ENCODE results near the gene TM4SF5. TPM values are rescaled to one million over a fixed set of nuclear protein-coding genes. Genes with fewer than 3 reads are reported as not detected.

Gene TM4SF5
- total and polyA plus RNA-seq, 8 donors: 0.31 to 1.2 (median 0.61) TPM; not detected in 2

DNA sequence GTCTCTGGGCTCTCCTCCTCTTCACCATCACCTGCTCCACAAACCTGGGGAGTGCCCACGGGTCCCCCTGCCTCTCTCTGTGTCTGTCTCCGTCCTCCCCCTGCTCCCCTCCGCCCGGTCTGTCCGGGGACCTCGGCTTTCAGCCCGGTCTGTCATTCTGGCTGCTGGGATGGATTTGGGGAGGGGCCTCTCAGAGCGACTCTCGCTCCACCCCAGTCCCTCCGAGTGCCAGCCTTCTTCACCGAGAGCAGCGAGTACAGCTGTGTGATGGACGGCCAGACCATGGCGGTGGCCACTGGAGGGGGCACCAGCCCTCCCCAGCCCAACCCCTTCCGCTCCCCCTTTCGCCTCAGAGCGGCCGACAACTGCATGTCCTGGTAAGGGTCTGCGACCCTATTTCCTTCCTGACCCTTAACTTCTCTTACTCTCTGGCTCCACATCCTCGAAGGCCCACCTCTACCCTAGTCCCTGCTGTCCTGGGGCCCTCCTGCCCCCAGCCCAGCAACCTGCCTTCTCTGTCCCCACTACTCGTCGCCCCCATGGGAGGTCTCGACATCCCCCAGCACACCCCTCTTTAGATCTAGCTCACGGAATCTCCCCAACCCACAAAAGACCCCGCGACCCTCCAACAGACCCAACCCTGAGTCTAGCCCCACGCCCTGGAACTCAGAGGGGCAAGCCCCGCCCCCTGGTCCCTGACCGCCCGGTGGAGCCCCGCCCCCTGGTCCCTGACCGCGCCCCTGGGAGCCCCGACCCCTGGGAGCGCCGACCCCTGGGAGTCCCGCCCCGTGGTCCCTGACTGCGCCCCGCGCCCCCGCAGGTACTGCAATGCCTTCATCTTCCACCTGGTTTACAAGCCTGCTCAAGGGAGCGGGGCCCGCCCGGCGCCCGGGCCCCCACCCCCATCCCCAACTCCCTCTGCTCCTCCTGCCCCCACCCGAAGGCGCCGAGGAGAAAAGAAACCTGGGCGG lies 26.4 kb upstream of the TM4SF5 start:
- FAIRE-seq: no peak

DNA sequence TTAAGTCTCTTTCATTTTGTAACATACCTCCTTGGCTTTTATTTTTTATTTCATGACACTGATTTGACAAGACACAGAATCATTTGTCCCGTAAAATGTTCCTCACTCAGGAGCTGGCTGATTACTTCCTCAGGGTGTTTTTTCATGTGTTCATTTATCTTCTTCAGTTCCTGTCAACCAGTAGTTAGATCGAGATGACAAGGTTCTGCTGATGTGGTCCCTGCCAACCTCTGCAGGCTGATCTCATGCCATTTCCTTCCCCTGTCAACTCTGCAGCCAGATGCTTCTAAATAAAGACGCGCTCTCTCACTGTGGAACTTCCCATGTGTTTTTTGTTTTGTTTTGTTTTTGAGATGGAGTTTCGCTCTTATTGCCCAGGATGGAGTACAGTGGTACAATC lies 23.8 kb upstream of the TM4SF5 start:
- H3K9me3 ChIP-seq: no peaks in the 10 kb centered on the region
- TF ChIP-seq, protein P1, sequence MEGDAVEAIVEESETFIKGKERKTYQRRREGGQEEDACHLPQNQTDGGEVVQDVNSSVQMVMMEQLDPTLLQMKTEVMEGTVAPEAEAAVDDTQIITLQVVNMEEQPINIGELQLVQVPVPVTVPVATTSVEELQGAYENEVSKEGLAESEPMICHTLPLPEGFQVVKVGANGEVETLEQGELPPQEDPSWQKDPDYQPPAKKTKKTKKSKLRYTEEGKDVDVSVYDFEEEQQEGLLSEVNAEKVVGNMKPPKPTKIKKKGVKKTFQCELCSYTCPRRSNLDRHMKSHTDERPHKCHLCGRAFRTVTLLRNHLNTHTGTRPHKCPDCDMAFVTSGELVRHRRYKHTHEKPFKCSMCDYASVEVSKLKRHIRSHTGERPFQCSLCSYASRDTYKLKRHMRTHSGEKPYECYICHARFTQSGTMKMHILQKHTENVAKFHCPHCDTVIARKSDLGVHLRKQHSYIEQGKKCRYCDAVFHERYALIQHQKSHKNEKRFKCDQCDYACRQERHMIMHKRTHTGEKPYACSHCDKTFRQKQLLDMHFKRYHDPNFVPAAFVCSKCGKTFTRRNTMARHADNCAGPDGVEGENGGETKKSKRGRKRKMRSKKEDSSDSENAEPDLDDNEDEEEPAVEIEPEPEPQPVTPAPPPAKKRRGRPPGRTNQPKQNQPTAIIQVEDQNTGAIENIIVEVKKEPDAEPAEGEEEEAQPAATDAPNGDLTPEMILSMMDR (IDR thresholded peaks at IDR 0.05): no peak
- H3K27me3 ChIP-seq: peaks cover 0 to 7% (median 0%) of the 10 kb centered on the region in 4 donors
- FAIRE-seq: no peak
- no peak overlapping the region for H3K4me3 ChIP-seq
- DNase-seq: no peak
- H3K4me1 ChIP-seq: no peaks in the 10 kb centered on the region
- ATAC-seq: peak in 2 of 4 donors; percentile 72 to 74
- peak overlapping the region in 2 of 4 donors; percentile 8 to 39 for H3K27ac ChIP-seq
- intact Hi-C loops (cut with DNase I): no loop called here
- H3K36me3 ChIP-seq: no peaks in the 10 kb centered on the region
- WGBS, 2 donors: 67 to 76% methylated on average over 5 of the region's 5 CpGs

More for the DNA sequence above, 26.4 kb upstream of the TM4SF5 start:
- peaks cover 0 to 7% (median 0%) of the 10 kb centered on the region in 4 donors for H3K27me3 ChIP-seq
- H3K4me1 ChIP-seq: no peaks in the 10 kb centered on the region
- no peak overlapping the region for H3K27ac ChIP-seq
- no peak overlapping the region for H3K4me3 ChIP-seq
- no peaks in the 10 kb centered on the region for H3K9me3 ChIP-seq
- intact Hi-C loops (cut with DNase I): no loop called here
- H3K36me3 ChIP-seq: no peaks in the 10 kb centered on the region
- ATAC-seq (peak in 1 of 4 donors; percentile 18), DNase-seq (peak in 2 of 6 donors; percentile 58)
- 11 to 16% methylated on average over 44 to 51 of the region's 51 CpGs for WGBS, 2 donors
- TF ChIP-seq, protein P1 (IDR thresholded peaks at IDR 0.05): no peak

DNA sequence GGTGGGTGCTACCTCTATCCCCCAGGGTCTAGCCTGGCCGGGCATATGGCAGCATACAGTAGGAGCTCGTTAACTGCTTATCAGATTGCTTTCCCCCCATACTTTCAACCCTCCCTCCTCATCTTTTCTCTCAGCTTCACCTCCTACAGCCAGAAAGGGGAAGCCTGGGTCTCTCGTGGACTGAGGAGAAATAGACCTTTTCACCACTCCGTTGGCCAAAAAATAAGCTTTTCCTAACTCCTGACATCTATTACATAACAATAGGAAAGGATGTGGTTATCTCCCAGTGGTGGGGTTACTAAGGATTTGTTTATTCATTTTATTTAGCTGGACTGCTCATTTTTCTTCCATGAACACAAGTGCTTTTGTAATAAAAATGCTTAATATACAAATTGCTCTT lies 23.0 kb upstream of the TM4SF5 start:
- no peak for FAIRE-seq
- peak in 2 of 4 donors; percentile 18 to 44 for ATAC-seq
- H3K36me3 ChIP-seq: no peaks in the 10 kb centered on the region
- no peaks in the 10 kb centered on the region for H3K4me1 ChIP-seq
- no peak overlapping the region for H3K4me3 ChIP-seq
- TF ChIP-seq, protein P1 (IDR thresholded peaks at IDR 0.05): no peak
- intact Hi-C loops (cut with DNase I): no loop called here
- H3K9me3 ChIP-seq: no peaks in the 10 kb centered on the region
- no peak overlapping the region for H3K27ac ChIP-seq
- peaks cover 0 to 7% (median 0%) of the 10 kb centered on the region in 4 donors for H3K27me3 ChIP-seq
- DNase-seq: no peak
- WGBS, 2 donors: 47 to 59% methylated on average over 4 of the region's 4 CpGs

DNA sequence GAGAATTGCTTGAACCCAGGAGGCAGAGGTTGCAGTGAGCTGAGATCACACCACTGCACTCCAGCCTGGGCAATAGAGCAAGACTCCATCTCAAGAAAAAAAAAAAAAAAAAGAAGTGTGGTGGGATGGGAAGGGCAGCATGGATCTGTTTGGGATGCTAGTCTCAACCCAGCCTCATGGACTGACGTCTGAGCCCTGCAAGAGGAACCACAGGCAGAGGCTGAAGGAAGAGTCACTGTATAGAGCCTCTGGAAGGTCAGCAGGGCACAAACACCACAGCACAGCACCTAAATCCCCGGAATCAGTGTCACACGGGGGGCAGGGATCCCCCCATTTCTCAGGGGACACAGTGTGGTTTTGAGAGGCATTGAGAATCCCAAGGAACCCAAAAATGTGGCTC lies 21.1 kb upstream of the TM4SF5 start:
- TF ChIP-seq, protein P1 (IDR thresholded peaks at IDR 0.05): no peak
- Histone ChIP-seq H3K9me3 (no peaks in the 10 kb centered on the region), H3K27me3 (no peaks in the 10 kb centered on the region), H3K27ac (no peak overlapping the region), H3K36me3 (no peaks in the 10 kb centered on the region), H3K4me3 (no peak overlapping the region), H3K4me1 (no peaks in the 10 kb centered on the region)
- WGBS, 2 donors: 19 to 49% methylated on average over 3 of the region's 3 CpGs
- no peak for FAIRE-seq
- DNase-seq: no peak
- ATAC-seq: peak in 2 of 4 donors; percentile 22 to 43
- intact Hi-C loops (cut with DNase I): no loop called here

DNA sequence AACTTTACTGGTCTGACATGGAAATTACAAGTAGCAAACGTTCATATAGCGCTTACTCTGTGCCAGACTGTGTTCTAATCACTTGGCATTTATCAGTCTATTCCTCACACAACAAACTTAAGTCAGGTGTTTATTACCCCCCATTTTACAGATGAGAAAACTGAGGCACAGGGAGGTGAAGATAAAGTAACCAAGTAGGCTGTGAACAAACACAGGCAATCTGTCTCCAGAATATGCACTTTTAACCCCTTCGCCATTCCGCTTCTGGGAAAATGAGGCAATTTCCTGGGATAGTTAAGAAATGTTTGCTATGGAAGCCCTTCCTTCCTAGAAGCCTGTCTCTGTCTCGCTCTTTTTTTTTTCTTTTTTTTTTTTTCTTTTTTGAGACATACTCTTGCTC lies 19.8 kb upstream of the TM4SF5 start:
- WGBS, 2 donors: 54 to 66% methylated on average over 5 of the region's 5 CpGs

More for the DNA sequence above, 19.8 kb upstream of the TM4SF5 start:
- FAIRE-seq: no peak
- no peak for ATAC-seq
- H3K27me3 ChIP-seq: no peaks in the 10 kb centered on the region
- H3K36me3 ChIP-seq: no peaks in the 10 kb centered on the region
- no peaks in the 10 kb centered on the region for H3K9me3 ChIP-seq
- no peak overlapping the region for H3K27ac ChIP-seq
- no peak for DNase-seq
- H3K4me3 ChIP-seq: no peak overlapping the region
- intact Hi-C loops (cut with DNase I): no loop called here
- no peaks in the 10 kb centered on the region for H3K4me1 ChIP-seq
- TF ChIP-seq, protein P1 (IDR thresholded peaks at IDR 0.05): no peak
